T-helper 1 cell (primary cell): ENCODE measurements around the gene AKAP6.

Experiments used
- DNase-seq, 5 donors: peaks; one replicate each; pipeline ENCODE4 v3.0.0-alpha.2; 2012 to 2020

The AKAP6 gene

GRCh38 chr14:32841698-32842097 lies 512.6 kb downstream of the AKAP6 start:
- no peak for DNase-seq

- no peak for DNase-seq
Measured at GRCh38 chr14:32846821-32847365, 517.8 kb downstream of the AKAP6 start.

- DNase-seq = no peak
Measured at GRCh38 chr14:32847867-32848266, 518.8 kb downstream of the AKAP6 start.

- no peak for DNase-seq
Measured at GRCh38 chr14:32865827-32866376, 536.8 kb downstream of the AKAP6 start.

GRCh38 chr14:32883188-32883587 lies 554.1 kb downstream of the AKAP6 start:
- DNase-seq = no peak
